ENCODE results near the gene SLC7A6OS. TPM values are rescaled to one million over a fixed set of nuclear protein-coding genes. Genes with fewer than 3 reads are reported as not detected.

The SLC7A6OS gene
- total RNA-seq, 1 donor from 2014 or later: 21.7 TPM

DNA sequence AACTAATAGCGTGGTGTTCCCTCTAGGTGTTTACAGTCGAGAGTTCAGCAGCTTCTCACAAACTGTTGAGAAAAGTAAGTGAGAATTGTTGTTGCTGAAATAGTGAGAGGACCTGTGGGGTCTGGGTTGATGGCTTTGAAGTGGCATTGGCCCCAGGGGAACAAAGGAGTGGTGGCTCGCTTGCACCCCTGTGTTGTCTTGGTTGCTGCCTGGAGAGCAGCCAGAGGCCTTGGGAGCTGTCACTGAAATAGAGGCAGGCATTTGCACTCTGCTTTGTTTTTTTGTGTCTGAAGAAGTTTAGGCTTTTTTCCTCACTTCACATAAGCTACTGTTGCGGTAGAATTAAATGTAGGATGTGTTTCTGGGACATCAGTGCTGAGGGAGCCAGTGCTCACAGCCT is 36.9 kb upstream of the SLC7A6OS start:
- TF ChIP-seq, protein P1, sequence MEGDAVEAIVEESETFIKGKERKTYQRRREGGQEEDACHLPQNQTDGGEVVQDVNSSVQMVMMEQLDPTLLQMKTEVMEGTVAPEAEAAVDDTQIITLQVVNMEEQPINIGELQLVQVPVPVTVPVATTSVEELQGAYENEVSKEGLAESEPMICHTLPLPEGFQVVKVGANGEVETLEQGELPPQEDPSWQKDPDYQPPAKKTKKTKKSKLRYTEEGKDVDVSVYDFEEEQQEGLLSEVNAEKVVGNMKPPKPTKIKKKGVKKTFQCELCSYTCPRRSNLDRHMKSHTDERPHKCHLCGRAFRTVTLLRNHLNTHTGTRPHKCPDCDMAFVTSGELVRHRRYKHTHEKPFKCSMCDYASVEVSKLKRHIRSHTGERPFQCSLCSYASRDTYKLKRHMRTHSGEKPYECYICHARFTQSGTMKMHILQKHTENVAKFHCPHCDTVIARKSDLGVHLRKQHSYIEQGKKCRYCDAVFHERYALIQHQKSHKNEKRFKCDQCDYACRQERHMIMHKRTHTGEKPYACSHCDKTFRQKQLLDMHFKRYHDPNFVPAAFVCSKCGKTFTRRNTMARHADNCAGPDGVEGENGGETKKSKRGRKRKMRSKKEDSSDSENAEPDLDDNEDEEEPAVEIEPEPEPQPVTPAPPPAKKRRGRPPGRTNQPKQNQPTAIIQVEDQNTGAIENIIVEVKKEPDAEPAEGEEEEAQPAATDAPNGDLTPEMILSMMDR (conservative IDR thresholded peaks at IDR 0.05): no peak

DNA sequence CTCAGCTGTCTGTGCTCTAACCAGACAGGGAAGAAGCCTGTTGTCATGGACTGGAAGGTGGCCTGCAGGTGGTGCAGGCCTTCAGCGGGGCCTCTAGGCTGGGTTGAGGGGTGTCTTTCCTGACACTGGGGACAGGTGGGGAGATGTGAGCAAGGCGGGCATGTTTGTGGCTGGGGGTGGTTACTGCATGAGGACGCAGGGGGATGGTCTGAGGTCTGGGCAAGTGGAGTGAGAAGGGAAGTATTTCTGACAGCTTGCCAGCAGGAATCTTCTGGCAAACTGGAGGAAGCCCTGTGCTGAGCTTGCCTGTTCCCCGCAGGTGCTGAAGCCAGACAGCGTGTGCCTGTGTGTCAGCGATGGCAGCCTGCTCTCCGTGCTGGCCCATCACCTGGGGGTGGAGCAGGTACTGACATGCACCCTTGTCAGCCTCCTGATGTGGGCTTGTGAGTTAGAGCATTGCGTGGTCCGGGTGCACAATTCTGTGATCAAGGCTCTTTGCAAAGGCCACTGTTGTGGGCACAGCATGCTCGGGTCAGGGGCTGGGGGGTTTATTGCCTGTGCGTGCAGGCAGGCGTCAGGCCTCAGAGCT is 36.2 kb upstream of the SLC7A6OS start:
- Mint-ChIP-seq H3K36me3 (peaks cover 24% of the 10 kb centered on the region), H3K27me3 (no peaks in the 10 kb centered on the region), H3K4me1 (ENCODE audit: unreplicated experiment) (peaks cover 5% of the 10 kb centered on the region)

More for the DNA sequence above, 36.9 kb upstream of the SLC7A6OS start:
- H3K27me3 Mint-ChIP-seq: no peaks in the 10 kb centered on the region
- H3K4me3 Mint-ChIP-seq: no peak overlapping the region
- H3K27ac Mint-ChIP-seq: no peak overlapping the region
- no peaks in the 10 kb centered on the region for H3K9me3 Mint-ChIP-seq
- peaks cover 24% of the 10 kb centered on the region for H3K36me3 Mint-ChIP-seq
- no peak for DNase-seq (ENCODE audit: extremely low spot score, unreplicated experiment)
- peaks cover 7% of the 10 kb centered on the region for H3K4me1 Mint-ChIP-seq (ENCODE audit: unreplicated experiment)

DNA sequence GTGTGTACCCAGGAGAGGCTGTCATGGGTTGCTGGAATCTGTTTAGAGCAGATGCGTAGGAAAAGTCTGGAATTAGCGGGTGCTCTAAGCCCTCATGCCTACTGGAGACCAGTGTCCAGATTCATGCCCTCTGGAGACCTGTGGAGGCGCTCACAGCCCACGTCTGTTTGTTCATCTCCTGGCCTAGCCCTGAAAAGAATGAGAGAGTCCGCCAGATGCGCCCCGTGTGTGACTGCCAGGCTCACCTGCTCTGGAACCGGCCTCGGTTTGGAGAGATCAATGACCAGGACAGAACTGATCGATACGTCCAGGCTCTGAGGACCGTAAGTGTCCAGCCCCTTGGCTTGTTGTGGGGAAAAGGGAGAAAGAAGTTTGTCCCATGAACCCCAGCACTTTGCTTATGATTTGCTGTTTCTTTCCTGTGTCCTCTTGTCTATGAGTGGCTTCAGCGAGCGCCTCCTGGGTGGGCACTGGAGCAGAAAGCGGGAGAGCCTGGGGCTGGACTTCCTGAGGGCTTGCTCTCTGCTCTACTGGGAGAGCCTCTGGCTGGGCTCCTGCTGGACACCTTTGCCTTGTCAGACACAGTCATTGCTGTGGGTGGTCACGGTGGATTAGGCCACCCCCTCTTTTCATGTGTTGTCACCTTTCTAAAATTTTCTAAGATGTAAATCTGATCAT is 35.4 kb upstream of the SLC7A6OS start:
- Mint-ChIP-seq H3K36me3 (peaks cover 24% of the 10 kb centered on the region), H3K4me3 (no peak overlapping the region), H3K9me3 (no peaks in the 10 kb centered on the region), H3K4me1 (ENCODE audit: unreplicated experiment) (no peaks in the 10 kb centered on the region), H3K27me3 (no peaks in the 10 kb centered on the region), H3K27ac (no peak overlapping the region)
- no peak for DNase-seq (ENCODE audit: extremely low spot score, unreplicated experiment)
- TF ChIP-seq, protein P1 (conservative IDR thresholded peaks at IDR 0.05): no peak

More for the DNA sequence above, 36.2 kb upstream of the SLC7A6OS start:
- no peaks in the 10 kb centered on the region for H3K9me3 Mint-ChIP-seq
- no peak for DNase-seq (ENCODE audit: extremely low spot score, unreplicated experiment)
- TF ChIP-seq, protein P1 (conservative IDR thresholded peaks at IDR 0.05): no peak
- H3K27ac Mint-ChIP-seq: no peak overlapping the region
- no peak overlapping the region for H3K4me3 Mint-ChIP-seq

DNA sequence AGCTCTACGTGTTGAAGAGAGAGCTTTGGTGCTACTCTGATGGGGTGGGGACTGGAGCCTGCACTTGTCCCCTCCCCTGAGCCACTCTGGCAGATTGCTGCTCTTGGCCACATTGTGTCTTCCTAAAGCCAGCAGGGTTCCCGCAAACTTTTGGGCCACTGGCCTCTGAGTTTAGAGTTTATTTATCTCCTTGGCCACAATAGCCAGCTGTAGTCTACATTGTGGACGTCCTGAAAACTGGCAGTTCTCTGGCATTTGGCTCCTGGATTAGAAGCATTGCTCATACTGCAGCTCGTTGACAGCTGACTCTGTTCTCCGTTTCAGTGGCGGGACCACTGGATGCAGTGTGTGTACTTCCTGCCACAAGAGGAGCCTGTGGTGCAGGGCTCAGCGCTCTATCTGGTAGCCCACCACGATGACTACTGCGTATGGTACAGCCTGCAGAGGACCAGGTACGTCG is 34.6 kb upstream of the SLC7A6OS start:
- Mint-ChIP-seq H3K27ac (no peak overlapping the region), H3K4me1 (ENCODE audit: unreplicated experiment) (no peaks in the 10 kb centered on the region), H3K27me3 (no peaks in the 10 kb centered on the region), H3K9me3 (no peaks in the 10 kb centered on the region), H3K36me3 (peaks cover 30% of the 10 kb centered on the region), H3K4me3 (no peak overlapping the region)
- no peak for DNase-seq (ENCODE audit: extremely low spot score, unreplicated experiment)
- TF ChIP-seq, protein P1 (conservative IDR thresholded peaks at IDR 0.05): no peak

DNA sequence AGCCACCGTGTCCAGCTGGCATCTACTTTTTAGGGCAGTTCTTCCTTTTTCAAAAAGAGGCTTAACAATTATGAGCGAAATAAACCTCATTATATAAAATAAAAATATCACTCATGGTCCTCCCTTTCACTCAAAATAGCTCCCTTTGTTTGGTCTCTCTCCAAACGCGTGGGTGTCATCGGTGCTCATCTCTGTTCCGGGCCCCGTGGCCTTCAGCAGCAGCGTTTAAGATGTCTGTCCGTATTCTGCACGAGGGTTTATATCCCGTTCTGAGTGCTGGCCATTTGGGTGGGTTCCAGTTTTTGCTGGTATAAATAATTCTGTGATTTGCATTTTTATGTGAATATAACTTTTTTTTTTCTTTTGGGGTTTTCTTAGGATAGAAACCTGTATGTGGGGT is 33.5 kb upstream of the SLC7A6OS start:
- Mint-ChIP-seq H3K4me3 (no peak overlapping the region), H3K27ac (no peak overlapping the region), H3K36me3 (peaks cover 30% of the 10 kb centered on the region), H3K27me3 (no peaks in the 10 kb centered on the region), H3K9me3 (no peaks in the 10 kb centered on the region), H3K4me1 (ENCODE audit: unreplicated experiment) (no peaks in the 10 kb centered on the region)
- DNase-seq (ENCODE audit: extremely low spot score, unreplicated experiment): no peak
- TF ChIP-seq, protein P1 (conservative IDR thresholded peaks at IDR 0.05): no peak
